Measurements from ENCODE around the gene LBR. TPM values are rescaled to one million over a fixed set of nuclear protein-coding genes. Genes with fewer than 3 reads are reported as not detected.

The LBR gene
- total and polyA plus RNA-seq, 2 experiments from 2014 or later: 50.6 to 91.3 TPM

- peaks cover 13% of the 10 kb centered on the region for H3K4me1 ChIP-seq (ENCODE audit: insufficient read depth)
- no peak overlapping the region for H3K27ac Mint-ChIP-seq
- no peaks in the 10 kb centered on the region for H3K36me3 Mint-ChIP-seq (ENCODE audit: low read depth)
- no peaks in the 10 kb centered on the region for H3K27me3 ChIP-seq (ENCODE audit: insufficient read depth)
- no peak overlapping the region for H3K4me2 ChIP-seq
- H4K20me1 ChIP-seq (replicated peaks; ENCODE audit: insufficient read depth): no peaks in the 10 kb centered on the region
- no peak overlapping the region for H3K4me3 ChIP-seq
- H3F3A ChIP-seq (replicated peaks; ENCODE audit: low read depth): no peaks in the 10 kb centered on the region
- 0 out of 2 replicates have a peak overlapping the region, but pooled peaks have one; percentile 28 for H2AFZ ChIP-seq
- H3K79me2 ChIP-seq (replicated peaks; ENCODE audit: insufficient read depth): no peaks in the 10 kb centered on the region
- TF ChIP-seq CTCF (conservative IDR thresholded peaks at IDR 0.05; ENCODE audit: low read depth in 2 of 2) (no peak), ZNF462 (CRISPR knock-in tag; IDR thresholded peaks at IDR 0.05) (no peak), ZNF114 (CRISPR knock-in tag; IDR thresholded peaks at IDR 0.05) (no peak), ETS1 (IDR thresholded peaks at IDR 0.05) (no peak), JUNB (IDR thresholded peaks at IDR 0.05; ENCODE audit: unreplicated experiment) (no peak), ZNF331 (CRISPR knock-in tag; IDR thresholded peaks at IDR 0.05; ENCODE audit: low read depth) (no peak), REST (IDR thresholded peaks at IDR 0.05; ENCODE audit: unreplicated experiment) (no peak), POLR2AphosphoS5 (IDR thresholded peaks at IDR 0.05; ENCODE audit: low read depth) (no peak), NANOG (IDR thresholded peaks at IDR 0.05; ENCODE audit: borderline replicate concordance) (no peak), STAT1 (IDR thresholded peaks at IDR 0.05; ENCODE audit: unreplicated experiment) (no peak), EZH2 (IDR thresholded peaks at IDR 0.05; ENCODE audit: low read depth, unreplicated experiment) (no peak), CREB1 (CRISPR knock-in tag; IDR thresholded peaks at IDR 0.05; ENCODE audit: low read depth) (no peak), EZH2phosphoT487 (IDR thresholded peaks at IDR 0.05; ENCODE audit: unreplicated experiment) (no peak)
- ATAC-seq (no peak), DNase-seq (ENCODE audit: low spot score) (no peak)
- peaks cover 17% of the 10 kb centered on the region for H3K27me3 Mint-ChIP-seq (ENCODE audit: insufficient read depth, low read depth, poor library complexity)
- no peak overlapping the region for H3K4me3 Mint-ChIP-seq
- H3K9me2 ChIP-seq (ENCODE audit: insufficient read depth): no peaks in the 10 kb centered on the region
- H3K9me3 Mint-ChIP-seq: no peaks in the 10 kb centered on the region
- H3K36me3 ChIP-seq (ENCODE audit: insufficient read depth): no peaks in the 10 kb centered on the region
- H3K27ac ChIP-seq (ENCODE audit: low read depth): no peak overlapping the region
- peaks cover 32% of the 10 kb centered on the region for H3K4me1 Mint-ChIP-seq
Measured at GRCh38 chr1:225447650-225448089, 19.8 kb upstream of the LBR start.

Measured in GM23338 (cell line).